ENCODE measurements around the gene TOPBP1.

TOPBP1 gene

DNA sequence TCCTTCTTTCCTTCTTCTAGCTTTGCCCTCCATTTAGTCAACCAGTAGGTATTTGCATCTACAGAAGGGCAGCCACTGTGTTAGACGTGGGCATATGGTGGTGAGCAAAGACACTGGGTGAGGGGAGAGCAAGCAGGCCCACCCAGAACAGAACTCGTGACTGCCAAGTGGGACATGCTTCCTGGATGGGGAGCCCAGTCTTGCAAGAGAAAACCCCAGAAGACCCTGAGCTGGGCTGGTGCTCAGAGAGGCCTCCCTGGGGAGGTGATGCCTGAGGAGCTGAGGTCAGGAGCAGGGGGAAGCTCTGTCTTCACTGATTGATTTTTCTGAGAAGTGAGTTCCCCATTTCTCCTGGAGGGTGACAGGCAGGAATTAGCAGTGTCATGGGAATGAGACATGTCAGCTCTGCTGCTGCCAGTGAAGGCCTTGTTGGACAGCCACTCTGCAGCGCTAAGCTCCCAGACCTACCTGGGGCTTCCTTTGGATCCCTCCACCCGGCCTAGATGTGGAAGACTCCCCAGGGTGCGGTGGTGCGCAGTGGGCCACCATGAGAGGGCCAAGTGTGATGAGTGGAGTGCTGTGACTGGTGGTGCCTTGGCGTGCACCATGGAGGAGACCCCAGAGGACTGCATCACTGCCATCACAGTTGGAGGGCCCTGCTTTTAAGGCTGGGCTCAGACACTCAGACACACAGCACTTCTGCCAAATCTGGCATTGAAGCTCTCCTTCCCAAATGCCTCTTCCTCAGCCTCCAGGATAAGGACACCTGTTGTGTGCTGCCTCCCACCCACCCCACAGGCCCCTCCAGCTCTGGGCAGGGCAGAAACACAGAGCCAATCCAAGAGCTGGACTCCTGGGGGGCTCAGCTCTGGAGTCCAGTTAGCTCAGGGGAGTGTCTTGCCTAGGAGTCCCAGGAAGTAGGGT lies 40.0 kb upstream of the TOPBP1 start:
- Histone ChIP-seq H3K9me3 (no peaks in the 10 kb centered on the region), H3K4me1 (no peaks in the 10 kb centered on the region), H3K27ac (no peak overlapping the region), H3K4me3 (no peak overlapping the region), H3K36me3 (no peaks in the 10 kb centered on the region), H3K27me3 (no peaks in the 10 kb centered on the region)
- intact Hi-C loops (cut with DNase I; ENCODE audit: low total_unique reads), result no loop called here
- TF ChIP-seq, protein P1, sequence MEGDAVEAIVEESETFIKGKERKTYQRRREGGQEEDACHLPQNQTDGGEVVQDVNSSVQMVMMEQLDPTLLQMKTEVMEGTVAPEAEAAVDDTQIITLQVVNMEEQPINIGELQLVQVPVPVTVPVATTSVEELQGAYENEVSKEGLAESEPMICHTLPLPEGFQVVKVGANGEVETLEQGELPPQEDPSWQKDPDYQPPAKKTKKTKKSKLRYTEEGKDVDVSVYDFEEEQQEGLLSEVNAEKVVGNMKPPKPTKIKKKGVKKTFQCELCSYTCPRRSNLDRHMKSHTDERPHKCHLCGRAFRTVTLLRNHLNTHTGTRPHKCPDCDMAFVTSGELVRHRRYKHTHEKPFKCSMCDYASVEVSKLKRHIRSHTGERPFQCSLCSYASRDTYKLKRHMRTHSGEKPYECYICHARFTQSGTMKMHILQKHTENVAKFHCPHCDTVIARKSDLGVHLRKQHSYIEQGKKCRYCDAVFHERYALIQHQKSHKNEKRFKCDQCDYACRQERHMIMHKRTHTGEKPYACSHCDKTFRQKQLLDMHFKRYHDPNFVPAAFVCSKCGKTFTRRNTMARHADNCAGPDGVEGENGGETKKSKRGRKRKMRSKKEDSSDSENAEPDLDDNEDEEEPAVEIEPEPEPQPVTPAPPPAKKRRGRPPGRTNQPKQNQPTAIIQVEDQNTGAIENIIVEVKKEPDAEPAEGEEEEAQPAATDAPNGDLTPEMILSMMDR (IDR thresholded peaks at IDR 0.05), result no peak
- no peak for DNase-seq

- H3K27me3 ChIP-seq, result no peaks in the 10 kb centered on the region
- no peaks in the 10 kb centered on the region for H3K4me1 ChIP-seq
- H3K9me3 ChIP-seq, result no peaks in the 10 kb centered on the region
- H3K36me3 ChIP-seq, result no peaks in the 10 kb centered on the region
- TF ChIP-seq, protein P1 (IDR thresholded peaks at IDR 0.05), result no peak
- DNase-seq, result no peak
- no peak overlapping the region for H3K27ac ChIP-seq
- H3K4me3 ChIP-seq, result no peak overlapping the region
- intact Hi-C loops (cut with DNase I; ENCODE audit: low total_unique reads), result no loop called here
Measured at GRCh38 chr3:133700351-133700750, 38.6 kb upstream of the TOPBP1 start.

GRCh38 chr3:133699903-133700302 lies 38.2 kb upstream of the TOPBP1 start:
- Histone ChIP-seq H3K4me1 (no peaks in the 10 kb centered on the region), H3K4me3 (no peak overlapping the region), H3K9me3 (no peaks in the 10 kb centered on the region), H3K27me3 (no peaks in the 10 kb centered on the region), H3K36me3 (no peaks in the 10 kb centered on the region), H3K27ac (no peak overlapping the region)
- DNase-seq, result no peak
- intact Hi-C loops (cut with DNase I; ENCODE audit: low total_unique reads), result no loop called here
- TF ChIP-seq, protein P1 (IDR thresholded peaks at IDR 0.05), result no peak

DNA sequence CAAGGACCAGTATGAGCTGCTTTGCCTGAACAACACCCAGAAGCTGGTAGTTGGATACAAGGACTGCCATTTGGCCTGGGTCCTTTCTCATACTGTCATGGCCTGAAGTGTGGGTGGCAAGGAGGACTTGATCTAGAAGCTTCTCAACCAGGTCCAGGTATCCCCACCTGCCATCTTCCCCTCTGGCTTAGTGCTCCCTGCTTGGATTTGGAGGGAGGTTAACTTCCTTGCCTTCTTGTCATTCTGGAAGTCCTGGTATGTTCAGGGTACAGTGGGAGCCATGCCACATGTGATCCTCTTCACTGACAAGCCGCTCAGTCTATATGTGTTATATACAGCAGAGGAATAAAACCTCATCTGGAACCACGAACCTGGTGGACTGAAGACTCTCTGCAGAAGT lies 37.7 kb upstream of the TOPBP1 start:
- TF ChIP-seq, protein P1 (IDR thresholded peaks at IDR 0.05), result no peak
- no peak for DNase-seq
- no peaks in the 10 kb centered on the region for H3K36me3 ChIP-seq
- H3K27ac ChIP-seq, result no peak overlapping the region
- H3K27me3 ChIP-seq, result no peaks in the 10 kb centered on the region
- intact Hi-C loops (cut with DNase I; ENCODE audit: low total_unique reads), result no loop called here
- no peaks in the 10 kb centered on the region for H3K4me1 ChIP-seq
- H3K9me3 ChIP-seq, result no peaks in the 10 kb centered on the region
- no peak overlapping the region for H3K4me3 ChIP-seq

DNA sequence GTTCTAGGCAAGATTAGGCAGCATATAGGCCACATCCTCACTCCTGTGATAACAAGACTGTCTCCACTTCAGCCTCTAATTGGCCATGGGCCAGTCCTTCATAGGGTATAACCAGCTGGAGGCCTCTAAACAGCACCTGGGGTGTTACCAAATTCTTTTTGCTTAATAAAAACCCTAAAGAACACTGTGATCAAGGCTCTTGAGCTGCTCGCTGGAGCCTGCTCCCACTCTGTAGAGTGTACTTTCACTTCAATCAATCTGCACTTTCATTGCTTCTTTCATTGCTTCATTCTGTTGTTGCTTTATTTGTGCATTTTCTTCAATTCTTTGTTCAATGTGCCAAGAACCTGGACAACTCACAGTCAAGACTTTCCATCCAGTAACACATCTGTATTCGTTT lies 36.2 kb upstream of the TOPBP1 start:
- Histone ChIP-seq H3K9me3 (no peaks in the 10 kb centered on the region), H3K27ac (no peak overlapping the region), H3K4me1 (no peaks in the 10 kb centered on the region), H3K27me3 (no peaks in the 10 kb centered on the region), H3K4me3 (no peak overlapping the region), H3K36me3 (no peaks in the 10 kb centered on the region)
- TF ChIP-seq, protein P1 (IDR thresholded peaks at IDR 0.05), result no peak
- intact Hi-C loops (cut with DNase I; ENCODE audit: low total_unique reads), result no loop called here
- DNase-seq, result no peak

Measured in tibial artery (tissue), 4 donors.